Vagina (tissue), 2 donors: ENCODE results near the gene RNF115. TPM values are rescaled to one million over a fixed set of nuclear protein-coding genes. Genes with fewer than 3 reads are reported as not detected.

ENCODE experiments used
- DNase-seq, 2 donors: peaks; one replicate each; pipeline ENCODE4 v3.0.0-alpha.2; 2017; ENCODE audit errors: extremely low spot score in 2 of 2
- H3K27ac ChIP-seq: fragments of 200-600 bp; sonication (generic); one replicate; pipeline ENCODE4 v1.5.1; 2019
- H3K27me3 ChIP-seq: fragments of 200-600 bp; sonication (generic); one replicate; pipeline ENCODE4 v1.5.1; 2019
- H3K36me3 ChIP-seq, 2 donors: fragments of 200-600 bp; sonication (generic); one replicate each; pipeline ENCODE4 v1.5.1; 2017 to 2019
- H3K4me1 ChIP-seq: fragments of 200-600 bp; sonication (generic); one replicate; pipeline ENCODE4 v1.5.1; 2019
- H3K4me3 ChIP-seq, 2 donors: fragments of 200-600 bp; sonication (generic); 1 replicate in 1 of 2; 2 replicates in 1 of 2; pipeline ENCODE4 v1.5.1; 2016 to 2019
- H3K9me3 ChIP-seq: fragments of 200-600 bp; sonication (generic); one replicate; pipeline ENCODE4 v1.5.1; 2019
- POLR2A ChIP-seq, 2 donors: fragments of 450-650 bp; IDR thresholded peaks; one replicate each; pipeline ENCODE4 v1.6.1; 2017; ENCODE audit warnings: antibody characterized with exemption in 2 of 2, mild to moderate bottlenecking in 2 of 2, moderate library complexity in 2 of 2
- POLR2AphosphoS5 ChIP-seq, 2 donors: sonication (generic); formaldehyde crosslinking; IDR thresholded peaks; one replicate each; pipeline ENCODE4 v1.9.0; 2017; ENCODE audit warnings: antibody characterized with exemption in 2 of 2, mild to moderate bottlenecking in 2 of 2, low read depth in 1 of 2; ENCODE audit not compliant: insufficient read depth in 1 of 2
- intact Hi-C: fragments of 100-400 bp; cut with DNase I; formaldehyde crosslinking; loops from one replicate; pipeline ENCODE4 v1.15.1; 2023
- total RNA-seq: library from RNA; depleted of rRNA; stranded (reverse); fragments of >200 nt; gene quantifications from one replicate; pipeline ENCODE4 v1.2.3, GENCODE V29; 2016
- TF ChIP-seq, protein P1 (sequence below), 3 experiments: fragments of 450-650 bp in 2 of 3; fragments of 200-600 bp in 1 of 3; sonication (generic) in 1 of 3; IDR thresholded peaks; one replicate each; pipeline ENCODE4 v1.5.1; 2017 to 2019; ENCODE audit warnings: antibody characterized with exemption in 3 of 3, mild to moderate bottlenecking in 2 of 3, moderate library complexity in 2 of 3

The RNF115 gene
- total RNA-seq, 1 donor from 2014 or later, result 16.2 TPM

DNA sequence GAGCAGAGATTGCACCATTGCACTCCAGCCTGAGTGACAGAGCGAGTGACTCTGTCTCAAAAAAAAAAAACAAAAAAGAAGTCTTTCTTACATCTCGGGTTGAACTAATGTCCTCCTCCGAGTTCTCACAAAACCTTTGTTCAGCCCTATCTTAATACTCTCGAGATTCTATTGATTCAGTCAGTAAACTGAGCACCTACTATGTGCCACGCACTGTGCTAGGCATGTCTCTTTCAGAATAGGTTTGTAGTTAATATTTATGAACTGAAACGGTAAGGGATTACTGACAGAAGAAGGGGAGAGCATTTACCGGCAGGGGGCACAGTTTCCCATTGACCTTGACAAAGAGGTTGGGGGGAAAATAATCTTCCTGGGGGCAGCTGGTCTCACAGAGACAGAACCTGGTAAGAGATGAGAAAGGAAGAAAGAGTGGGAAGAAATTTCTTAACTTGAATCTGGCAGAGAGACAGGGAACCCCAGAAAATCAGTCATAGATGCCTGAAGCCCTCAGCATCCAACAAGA lies 31.6 kb upstream of the RNF115 start:
- H3K36me3 ChIP-seq, result peaks cover 0 to 61% of the 10 kb centered on the region in 2 donors
- TF ChIP-seq POLR2AphosphoS5 (IDR thresholded peaks at IDR 0.05; ENCODE audit: insufficient read depth in 1 of 2, low read depth in 1 of 2) (no peak), POLR2A (IDR thresholded peaks at IDR 0.05) (no peak)
- H3K4me3 ChIP-seq, result no peak overlapping the region
- H3K4me1 ChIP-seq, result peaks cover 20% of the 10 kb centered on the region
- no peak for DNase-seq
- no peak overlapping the region for H3K27ac ChIP-seq
- no peaks in the 10 kb centered on the region for H3K9me3 ChIP-seq
- intact Hi-C loops, result loop anchor here (10.0 kb wide), 1 partner anchor 59 kb away; the partner anchor contains the start of genes ITGA10 and PEX11B
- H3K27me3 ChIP-seq, result no peaks in the 10 kb centered on the region

DNA sequence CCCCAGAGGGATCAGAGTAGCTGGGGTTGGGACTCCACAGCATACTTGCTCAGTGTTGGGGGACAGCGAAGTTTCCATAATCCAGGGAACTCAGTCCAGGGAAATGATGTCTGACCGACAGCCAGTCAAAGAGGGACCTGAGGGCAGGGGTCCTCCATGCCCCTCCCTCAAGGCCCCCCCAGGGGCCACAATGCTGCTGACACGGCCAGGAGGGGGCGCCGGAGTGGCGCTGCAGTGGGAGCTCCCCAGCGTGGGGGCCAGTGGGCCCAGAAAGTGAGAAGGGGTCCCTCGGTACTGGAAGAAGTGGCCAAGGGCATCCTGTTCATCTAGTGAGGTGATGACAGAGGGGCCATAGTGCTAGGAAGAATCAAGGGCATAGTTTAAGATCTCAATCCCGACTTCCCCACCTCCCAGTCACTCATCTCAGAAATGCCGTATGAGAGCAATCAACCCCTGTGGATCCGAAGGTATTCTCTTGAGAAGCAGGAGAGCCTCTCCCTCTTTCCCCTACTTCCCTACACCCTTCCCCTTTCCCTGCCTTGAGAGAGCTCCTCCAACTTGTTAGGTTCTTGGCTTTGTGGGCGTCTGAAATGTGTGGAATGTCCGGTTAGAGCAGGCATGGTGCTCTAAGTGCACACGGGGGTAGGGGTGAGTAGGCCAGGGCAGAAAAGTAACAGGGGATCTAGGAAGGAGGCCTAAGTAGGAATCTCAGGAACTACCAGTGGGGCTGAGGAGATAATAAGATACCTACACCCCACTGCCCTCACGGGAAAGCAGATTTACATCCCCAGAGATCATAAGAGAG lies 25.7 kb upstream of the RNF115 start:
- Histone ChIP-seq H3K27ac (no peak overlapping the region), H3K36me3 (peaks cover 0 to 65% of the 10 kb centered on the region in 2 donors), H3K4me1 (peaks cover 17% of the 10 kb centered on the region), H3K27me3 (no peaks in the 10 kb centered on the region), H3K9me3 (no peaks in the 10 kb centered on the region), H3K4me3 (no peak overlapping the region)
- no peak for DNase-seq
- intact Hi-C loops, result loop anchor here (10.0 kb wide), 1 partner anchor 65 kb away; the partner anchor contains the start of genes ITGA10 and PEX11B
- TF ChIP-seq POLR2A (IDR thresholded peaks at IDR 0.05) (no peak), POLR2AphosphoS5 (IDR thresholded peaks at IDR 0.05; ENCODE audit: insufficient read depth in 1 of 2, low read depth in 1 of 2) (no peak)
- TF ChIP-seq, protein P1, sequence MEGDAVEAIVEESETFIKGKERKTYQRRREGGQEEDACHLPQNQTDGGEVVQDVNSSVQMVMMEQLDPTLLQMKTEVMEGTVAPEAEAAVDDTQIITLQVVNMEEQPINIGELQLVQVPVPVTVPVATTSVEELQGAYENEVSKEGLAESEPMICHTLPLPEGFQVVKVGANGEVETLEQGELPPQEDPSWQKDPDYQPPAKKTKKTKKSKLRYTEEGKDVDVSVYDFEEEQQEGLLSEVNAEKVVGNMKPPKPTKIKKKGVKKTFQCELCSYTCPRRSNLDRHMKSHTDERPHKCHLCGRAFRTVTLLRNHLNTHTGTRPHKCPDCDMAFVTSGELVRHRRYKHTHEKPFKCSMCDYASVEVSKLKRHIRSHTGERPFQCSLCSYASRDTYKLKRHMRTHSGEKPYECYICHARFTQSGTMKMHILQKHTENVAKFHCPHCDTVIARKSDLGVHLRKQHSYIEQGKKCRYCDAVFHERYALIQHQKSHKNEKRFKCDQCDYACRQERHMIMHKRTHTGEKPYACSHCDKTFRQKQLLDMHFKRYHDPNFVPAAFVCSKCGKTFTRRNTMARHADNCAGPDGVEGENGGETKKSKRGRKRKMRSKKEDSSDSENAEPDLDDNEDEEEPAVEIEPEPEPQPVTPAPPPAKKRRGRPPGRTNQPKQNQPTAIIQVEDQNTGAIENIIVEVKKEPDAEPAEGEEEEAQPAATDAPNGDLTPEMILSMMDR (IDR thresholded peaks at IDR 0.05), result no peak

- H3K9me3 ChIP-seq, result no peaks in the 10 kb centered on the region
- no peak for DNase-seq
- H3K27ac ChIP-seq, result no peak overlapping the region
- peaks cover 19% of the 10 kb centered on the region for H3K4me1 ChIP-seq
- H3K4me3 ChIP-seq, result no peak overlapping the region
- intact Hi-C loops, result no loop called here
- H3K36me3 ChIP-seq, result peaks cover 0 to 51% of the 10 kb centered on the region in 2 donors
- TF ChIP-seq, protein P1 (IDR thresholded peaks at IDR 0.05), result no peak
- TF ChIP-seq POLR2AphosphoS5 (IDR thresholded peaks at IDR 0.05; ENCODE audit: insufficient read depth in 1 of 2, low read depth in 1 of 2) (no peak), POLR2A (IDR thresholded peaks at IDR 0.05) (no peak)
- no peaks in the 10 kb centered on the region for H3K27me3 ChIP-seq
Observed at GRCh38 chr1:145847827-145848226, 23.9 kb upstream of the RNF115 start.

DNA sequence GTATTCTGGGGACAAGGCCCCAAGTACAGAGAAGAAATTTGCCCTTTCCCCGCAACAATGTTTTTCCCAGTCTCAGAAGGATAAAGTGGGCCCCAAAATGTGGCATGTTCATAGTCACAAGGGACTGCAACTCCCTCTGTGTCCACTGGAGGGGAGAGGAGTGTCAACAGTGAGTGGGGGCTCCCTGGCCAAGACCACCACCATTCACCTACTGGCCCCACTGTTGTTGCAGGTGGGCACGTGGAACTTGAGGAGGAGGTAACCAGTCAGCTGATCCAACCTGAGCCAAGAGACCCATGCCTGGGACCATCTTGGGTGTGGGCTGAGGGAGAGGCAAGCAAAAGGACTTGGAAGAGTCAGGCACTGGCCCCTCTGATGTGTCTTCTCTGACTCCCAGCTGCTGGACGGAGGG lies 22.3 kb upstream of the RNF115 start:
- TF ChIP-seq POLR2A (IDR thresholded peaks at IDR 0.05) (no peak), POLR2AphosphoS5 (IDR thresholded peaks at IDR 0.05; ENCODE audit: insufficient read depth in 1 of 2, low read depth in 1 of 2) (no peak)
- TF ChIP-seq, protein P1 (IDR thresholded peaks at IDR 0.05), result peak in 1 of 3 experiments; percentile 51
- Histone ChIP-seq H3K9me3 (no peaks in the 10 kb centered on the region), H3K27ac (peak overlapping the region; percentile 89), H3K27me3 (no peaks in the 10 kb centered on the region), H3K4me1 (peaks cover 19% of the 10 kb centered on the region), H3K4me3 (peak overlapping the region; percentile 45 to 63), H3K36me3 (peaks cover 0 to 51% of the 10 kb centered on the region in 2 donors)
- no peak for DNase-seq
- intact Hi-C loops, result no loop called here

GRCh38 chr1:145845514-145846161 lies 21.7 kb upstream of the RNF115 start, which contains the start of gene NUDT17:
Gene NUDT17 (plus strand): TSS chr1:145845630. CDS start chr1:145845641, 11 bp downstream.
- TF ChIP-seq, protein P1 (IDR thresholded peaks at IDR 0.05), result peak; percentile 80 to 91 (median 90)
- TF ChIP-seq POLR2AphosphoS5 (IDR thresholded peaks at IDR 0.05; ENCODE audit: insufficient read depth in 1 of 2, low read depth in 1 of 2), result peak in 1 of 2 donors; percentile 70
- TF ChIP-seq POLR2A (IDR thresholded peaks at IDR 0.05), result no peak
- Histone ChIP-seq H3K4me1 (peaks cover 19% of the 10 kb centered on the region), H3K27me3 (no peaks in the 10 kb centered on the region), H3K9me3 (no peaks in the 10 kb centered on the region), H3K4me3 (peak within 1 kb of the TSS; percentile 45 to 63), H3K36me3 (peaks cover 0 to 50% of the 10 kb centered on the region in 2 donors), H3K27ac (peak within 1 kb of the TSS; percentile 89)
- intact Hi-C loops, result no loop called here
- no peak for DNase-seq
